Thoracic aorta (tissue), 2 donors: ENCODE data around the gene LDHA. TPM values are rescaled to one million over a fixed set of nuclear protein-coding genes. Genes with fewer than 3 reads are reported as not detected.

ENCODE experiments used
- ATAC-seq: fragments of 150-250 bp; one replicate; pipeline ENCODE4 v1.8.0; 2017; ENCODE audit warnings: low read depth; ENCODE audit not compliant: insufficient number of reproducible peaks, low FRiP score
- DNase-seq: peaks from one replicate; pipeline ENCODE4 v3.0.0-alpha.2; 2020; ENCODE audit warnings: low spot score
- H3K27ac ChIP-seq, 2 donors: fragments of 200-600 bp; sonication (generic); 1 replicate in 1 of 2; 2 replicates in 1 of 2; pipeline ENCODE4 v1.5.1; 2016; ENCODE audit warnings: mild to moderate bottlenecking in 2 of 2, moderate library complexity in 2 of 2
- H3K27me3 ChIP-seq: fragments of 200-600 bp; sonication (generic); replicated peaks from 2 replicates; pipeline ENCODE4 v1.6.0; 2016; ENCODE audit warnings: mild to moderate bottlenecking; ENCODE audit not compliant: insufficient read depth
- H3K36me3 ChIP-seq: fragments of 200-600 bp; sonication (generic); one replicate; pipeline ENCODE4 v1.5.1; 2016
- H3K4me1 ChIP-seq, 2 donors: fragments of 200-600 bp; sonication (generic); 1 replicate in 1 of 2; 2 replicates in 1 of 2; pipeline versions ENCODE4 v1.5.1 to v1.6.0; 2016; ENCODE audit warnings: low read depth in 2 of 2, mild to moderate bottlenecking in 1 of 2; ENCODE audit not compliant: control insufficient read depth in 1 of 2
- H3K4me3 ChIP-seq: fragments of 200-600 bp; sonication (generic); 2 replicates; pipeline ENCODE4 v1.5.1; 2016; ENCODE audit warnings: mild to moderate bottlenecking
- H3K9me3 ChIP-seq: fragments of 200-600 bp; sonication (generic); 2 replicates; pipeline ENCODE4 v1.5.1; 2016
- total RNA-seq, 2 donors: library from RNA; depleted of rRNA; stranded (reverse); fragments of >200 nt; gene quantifications; one replicate each; pipeline versions ENCODE4 v1.1.0 to v1.2.3, GENCODE V29; 2016
- TF ChIP-seq, protein P1 (sequence below): fragments of 200-600 bp; sonication (generic); IDR thresholded peaks from one replicate; pipeline ENCODE4 v1.5.1; 2019; ENCODE audit warnings: antibody characterized with exemption

The LDHA gene
- total RNA-seq, 2 donors from 2014 or later, result 495 to 814 TPM

DNA sequence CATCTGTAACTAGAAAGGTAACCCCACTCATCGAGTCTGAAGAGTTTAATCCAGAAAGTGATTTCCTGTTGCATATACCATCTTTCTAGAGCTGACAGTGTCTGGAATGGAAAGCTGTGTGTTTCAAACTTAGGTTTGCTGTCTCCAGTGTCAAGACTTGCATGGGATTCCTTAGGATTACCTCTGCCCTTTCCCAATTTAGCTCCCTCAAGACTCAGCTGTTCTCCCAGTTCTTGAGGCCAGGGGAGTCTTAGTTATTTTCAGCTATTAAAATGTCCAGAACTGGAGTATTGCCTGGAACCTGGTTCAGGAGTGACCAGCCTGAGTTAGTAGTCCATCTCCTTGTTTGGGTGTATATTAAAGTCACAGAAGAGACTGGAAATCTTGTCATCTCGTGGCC lies 25.0 kb upstream of the LDHA start:
- DNase-seq, result no peak
- no peak for ATAC-seq

DNA sequence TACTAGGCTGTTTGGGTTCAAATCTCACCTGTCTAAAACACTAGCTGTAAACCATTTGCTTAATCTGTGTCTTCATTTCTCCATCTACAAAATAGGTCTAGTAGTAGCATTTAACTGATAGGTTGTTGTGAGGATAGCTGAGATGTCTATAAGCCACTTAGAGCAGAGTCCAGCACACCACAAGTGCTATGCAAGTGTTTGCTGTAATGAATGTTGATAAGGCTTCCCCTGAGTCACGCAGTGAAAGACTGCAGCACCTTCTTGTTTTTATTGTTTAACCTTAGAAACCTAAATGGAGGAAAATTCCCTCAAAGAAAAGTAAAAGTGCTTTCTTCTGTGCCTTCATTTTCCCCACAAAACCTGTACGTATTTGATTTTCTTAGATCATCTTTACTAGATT lies 23.1 kb upstream of the LDHA start:
- ATAC-seq (no peak), DNase-seq (no peak)
- TF ChIP-seq, protein P1, sequence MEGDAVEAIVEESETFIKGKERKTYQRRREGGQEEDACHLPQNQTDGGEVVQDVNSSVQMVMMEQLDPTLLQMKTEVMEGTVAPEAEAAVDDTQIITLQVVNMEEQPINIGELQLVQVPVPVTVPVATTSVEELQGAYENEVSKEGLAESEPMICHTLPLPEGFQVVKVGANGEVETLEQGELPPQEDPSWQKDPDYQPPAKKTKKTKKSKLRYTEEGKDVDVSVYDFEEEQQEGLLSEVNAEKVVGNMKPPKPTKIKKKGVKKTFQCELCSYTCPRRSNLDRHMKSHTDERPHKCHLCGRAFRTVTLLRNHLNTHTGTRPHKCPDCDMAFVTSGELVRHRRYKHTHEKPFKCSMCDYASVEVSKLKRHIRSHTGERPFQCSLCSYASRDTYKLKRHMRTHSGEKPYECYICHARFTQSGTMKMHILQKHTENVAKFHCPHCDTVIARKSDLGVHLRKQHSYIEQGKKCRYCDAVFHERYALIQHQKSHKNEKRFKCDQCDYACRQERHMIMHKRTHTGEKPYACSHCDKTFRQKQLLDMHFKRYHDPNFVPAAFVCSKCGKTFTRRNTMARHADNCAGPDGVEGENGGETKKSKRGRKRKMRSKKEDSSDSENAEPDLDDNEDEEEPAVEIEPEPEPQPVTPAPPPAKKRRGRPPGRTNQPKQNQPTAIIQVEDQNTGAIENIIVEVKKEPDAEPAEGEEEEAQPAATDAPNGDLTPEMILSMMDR, result no peak
- no peaks in the 10 kb centered on the region for H3K27me3 ChIP-seq
- no peaks in the 10 kb centered on the region for H3K4me1 ChIP-seq
- H3K27ac ChIP-seq, result no peak overlapping the region
- H3K9me3 ChIP-seq, result no peaks in the 10 kb centered on the region
- no peak overlapping the region for H3K4me3 ChIP-seq
- H3K36me3 ChIP-seq, result peaks cover 7% of the 10 kb centered on the region

More for the DNA sequence above, 25.0 kb upstream of the LDHA start:
- peak overlapping the region in 1 of 2 donors; percentile 34 for H3K27ac ChIP-seq
- H3K4me1 ChIP-seq, result no peaks in the 10 kb centered on the region
- H3K9me3 ChIP-seq, result no peaks in the 10 kb centered on the region
- peaks cover 15% of the 10 kb centered on the region for H3K36me3 ChIP-seq
- H3K27me3 ChIP-seq, result no peaks in the 10 kb centered on the region
- H3K4me3 ChIP-seq, result no peak overlapping the region
- TF ChIP-seq, protein P1, result no peak

DNA sequence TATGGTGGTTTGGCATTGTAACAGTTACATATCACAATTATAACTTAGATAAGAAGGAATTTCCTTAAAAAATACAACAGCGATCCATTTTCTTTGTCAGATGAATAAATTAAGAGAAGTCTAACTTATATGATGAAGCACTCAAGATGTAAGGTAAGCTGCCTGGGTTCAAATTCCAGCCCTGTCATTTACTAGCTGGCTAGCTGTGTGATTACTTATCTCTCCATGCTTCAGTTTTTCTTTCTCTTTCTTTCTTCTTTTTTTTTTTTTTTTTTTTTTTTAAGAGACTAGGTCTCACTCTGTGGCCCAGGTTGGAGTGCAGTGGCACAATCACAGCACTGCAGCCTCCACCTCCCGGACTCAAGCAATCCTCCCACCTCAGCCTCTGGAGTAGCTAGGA lies 22.2 kb upstream of the LDHA start:
- H3K9me3 ChIP-seq, result no peaks in the 10 kb centered on the region
- ATAC-seq (no peak), DNase-seq (no peak)
- TF ChIP-seq, protein P1, result no peak
- H3K4me3 ChIP-seq, result no peak overlapping the region
- H3K4me1 ChIP-seq, result no peaks in the 10 kb centered on the region
- H3K27me3 ChIP-seq, result no peaks in the 10 kb centered on the region
- H3K27ac ChIP-seq, result no peak overlapping the region
- H3K36me3 ChIP-seq, result peaks cover 3% of the 10 kb centered on the region

DNA sequence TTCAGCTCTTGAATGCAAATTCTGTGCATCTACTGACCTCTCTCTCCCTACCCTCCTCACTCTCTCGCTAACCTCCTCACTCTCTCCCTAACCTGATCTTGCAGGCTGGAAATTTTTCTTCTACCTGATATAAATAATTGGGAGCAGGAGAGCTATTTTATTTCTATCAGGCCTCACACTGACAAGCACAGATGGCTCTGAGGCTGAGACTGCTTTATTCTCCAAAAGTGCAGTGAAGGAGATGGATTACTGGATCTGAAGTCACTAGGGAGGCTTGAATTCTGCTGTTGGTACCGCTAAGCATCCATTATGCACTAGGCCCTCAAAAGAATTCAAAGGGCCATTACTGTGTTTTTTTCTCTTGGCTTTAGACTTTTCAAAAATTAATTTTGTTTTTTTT lies 19.4 kb upstream of the LDHA start:
- DNase-seq (no peak), ATAC-seq (no peak)
- Histone ChIP-seq H3K36me3 (no peaks in the 10 kb centered on the region), H3K27me3 (no peaks in the 10 kb centered on the region), H3K4me1 (no peaks in the 10 kb centered on the region), H3K9me3 (no peaks in the 10 kb centered on the region), H3K27ac (no peak overlapping the region), H3K4me3 (no peak overlapping the region)
- TF ChIP-seq, protein P1, result no peak

DNA sequence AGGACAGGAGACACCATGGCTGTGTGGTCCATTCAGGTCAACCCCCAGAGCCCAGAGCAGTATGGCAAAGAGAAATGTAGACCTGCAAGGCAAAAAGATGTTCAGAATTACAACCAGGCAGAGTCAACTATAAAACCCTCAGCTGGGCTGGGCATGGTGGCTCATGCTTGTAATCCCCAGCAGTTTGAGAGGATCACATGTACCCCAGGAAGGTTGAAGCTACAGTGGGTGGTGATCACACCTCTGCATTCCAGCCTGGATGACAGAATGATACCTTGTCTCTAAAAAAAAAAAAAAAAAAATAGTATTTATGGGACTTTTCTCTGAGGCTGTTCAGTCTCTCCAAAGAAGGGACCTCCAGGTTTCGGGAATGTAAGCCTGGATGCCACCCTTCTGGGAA lies 18.4 kb upstream of the LDHA start:
- no peaks in the 10 kb centered on the region for H3K4me1 ChIP-seq
- no peak overlapping the region for H3K27ac ChIP-seq
- H3K9me3 ChIP-seq, result no peaks in the 10 kb centered on the region
- TF ChIP-seq, protein P1, result no peak
- DNase-seq (no peak), ATAC-seq (no peak)
- H3K36me3 ChIP-seq, result no peaks in the 10 kb centered on the region
- H3K27me3 ChIP-seq, result no peaks in the 10 kb centered on the region
- H3K4me3 ChIP-seq, result no peak overlapping the region
